Omental fat pad (tissue), 4 donors: ENCODE results near the gene BTBD17. TPM values are rescaled to one million over a fixed set of nuclear protein-coding genes. Genes with fewer than 3 reads are reported as not detected.

Experiments
- ATAC-seq: fragments of 150-250 bp; one replicate; pipeline ENCODE4 v1.9.1; 2016; ENCODE audit warnings: mild to moderate bottlenecking, moderate library complexity; ENCODE audit not compliant: low FRiP score
- DNase-seq: peaks from one replicate; pipeline ENCODE4 v3.0.0-alpha.2; 2019; ENCODE audit warnings: low spot score
- CTCF ChIP-seq, 3 donors: fragments of 450-650 bp; IDR thresholded peaks; one replicate each; pipeline ENCODE4 v1.5.1; 2016 to 2017; ENCODE audit warnings: antibody characterized with exemption in 3 of 3, mild to moderate bottlenecking in 3 of 3, moderate library complexity in 2 of 3
- total RNA-seq, 4 donors: library from RNA; depleted of rRNA; stranded (reverse); fragments of >200 nt; gene quantifications; one replicate each; pipeline ENCODE4 v1.1.0, GENCODE V29; 2016

The BTBD17 gene
- total RNA-seq, 4 donors from 2014 or later: 0.36 TPM; not detected in 3

GRCh38 chr17:74343526-74344284 is 18.0 kb downstream of the BTBD17 start:
- no peak for ATAC-seq

GRCh38 chr17:74343121-74343520 is 18.5 kb downstream of the BTBD17 start:
- no peak for ATAC-seq
- TF ChIP-seq CTCF (IDR thresholded peaks at IDR 0.05): no peak
- DNase-seq: no peak

More at GRCh38 chr17:74343526-74344284, 18.0 kb downstream of the BTBD17 start:
- no peak for TF ChIP-seq CTCF (IDR thresholded peaks at IDR 0.05)
- no peak for DNase-seq

- no peak for DNase-seq
- TF ChIP-seq CTCF (IDR thresholded peaks at IDR 0.05): no peak
Measured at GRCh38 chr17:74342224-74342623, 19.4 kb downstream of the BTBD17 start.

GRCh38 chr17:74340470-74341023 is 21.1 kb downstream of the BTBD17 start:
- ATAC-seq: no peak
- no peak for TF ChIP-seq CTCF (IDR thresholded peaks at IDR 0.05)
- DNase-seq: no peak

More at GRCh38 chr17:74342224-74342623, 19.4 kb downstream of the BTBD17 start:
- no peak for ATAC-seq

GRCh38 chr17:74339537-74340195 is 22.0 kb downstream of the BTBD17 start:
- no peak for DNase-seq
- ATAC-seq: no peak
- TF ChIP-seq CTCF (IDR thresholded peaks at IDR 0.05): no peak

- TF ChIP-seq CTCF (IDR thresholded peaks at IDR 0.05): no peak
- DNase-seq: no peak
- ATAC-seq: no peak
Measured at GRCh38 chr17:74337834-74338500, 23.7 kb downstream of the BTBD17 start.
